Superior temporal gyrus (tissue), 1 donor: ENCODE measurements around the gene LRCH4.

Source experiments
- DNase-seq: peaks from one replicate; pipeline ENCODE4 v3.0.0-alpha.2; 2016; ENCODE audit errors: extremely low spot score

The LRCH4 gene

DNA sequence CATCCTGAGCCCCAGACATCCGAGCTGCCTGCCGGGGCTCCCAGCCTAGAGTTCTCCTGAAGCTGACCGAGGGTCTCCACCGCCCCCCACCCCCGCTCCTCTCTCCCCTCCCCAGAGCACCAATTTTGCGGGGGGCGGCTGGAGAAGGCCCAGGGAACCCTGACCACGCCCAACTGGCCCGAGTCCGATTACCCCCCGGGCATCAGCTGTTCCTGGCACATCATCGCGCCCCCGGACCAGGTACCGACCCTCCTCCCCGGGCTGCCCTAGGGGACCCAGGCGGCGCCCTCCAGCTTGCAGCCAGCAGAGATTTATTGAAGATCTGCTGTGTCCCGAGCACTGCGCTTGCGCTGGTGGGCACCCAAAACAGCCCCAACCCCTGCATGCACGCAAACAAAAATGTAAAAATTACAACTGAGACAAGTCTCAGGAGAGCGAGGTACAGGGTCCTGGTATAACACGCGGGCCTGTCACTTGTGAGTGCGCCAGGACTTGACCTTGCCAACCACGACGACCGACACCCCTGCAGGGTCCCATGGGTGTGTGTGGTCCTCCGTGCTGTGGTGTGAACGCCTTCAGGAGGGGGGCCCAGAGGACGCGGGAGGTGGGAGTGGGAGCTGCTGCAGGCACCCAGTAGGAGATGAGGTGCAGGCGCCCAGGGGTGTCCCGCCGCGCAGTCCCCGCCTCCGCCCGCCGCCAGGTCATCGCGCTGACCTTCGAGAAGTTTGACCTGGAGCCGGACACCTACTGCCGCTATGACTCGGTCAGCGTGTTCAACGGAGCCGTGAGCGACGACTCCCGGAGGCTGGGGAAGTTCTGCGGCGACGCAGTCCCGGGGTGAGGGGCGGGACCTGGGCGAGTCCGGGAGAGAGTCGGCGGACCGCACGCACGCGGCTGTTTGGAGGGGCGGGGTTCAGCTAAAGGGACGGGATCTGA is 19.3 kb upstream of the LRCH4 start:
- no peak for DNase-seq

DNA sequence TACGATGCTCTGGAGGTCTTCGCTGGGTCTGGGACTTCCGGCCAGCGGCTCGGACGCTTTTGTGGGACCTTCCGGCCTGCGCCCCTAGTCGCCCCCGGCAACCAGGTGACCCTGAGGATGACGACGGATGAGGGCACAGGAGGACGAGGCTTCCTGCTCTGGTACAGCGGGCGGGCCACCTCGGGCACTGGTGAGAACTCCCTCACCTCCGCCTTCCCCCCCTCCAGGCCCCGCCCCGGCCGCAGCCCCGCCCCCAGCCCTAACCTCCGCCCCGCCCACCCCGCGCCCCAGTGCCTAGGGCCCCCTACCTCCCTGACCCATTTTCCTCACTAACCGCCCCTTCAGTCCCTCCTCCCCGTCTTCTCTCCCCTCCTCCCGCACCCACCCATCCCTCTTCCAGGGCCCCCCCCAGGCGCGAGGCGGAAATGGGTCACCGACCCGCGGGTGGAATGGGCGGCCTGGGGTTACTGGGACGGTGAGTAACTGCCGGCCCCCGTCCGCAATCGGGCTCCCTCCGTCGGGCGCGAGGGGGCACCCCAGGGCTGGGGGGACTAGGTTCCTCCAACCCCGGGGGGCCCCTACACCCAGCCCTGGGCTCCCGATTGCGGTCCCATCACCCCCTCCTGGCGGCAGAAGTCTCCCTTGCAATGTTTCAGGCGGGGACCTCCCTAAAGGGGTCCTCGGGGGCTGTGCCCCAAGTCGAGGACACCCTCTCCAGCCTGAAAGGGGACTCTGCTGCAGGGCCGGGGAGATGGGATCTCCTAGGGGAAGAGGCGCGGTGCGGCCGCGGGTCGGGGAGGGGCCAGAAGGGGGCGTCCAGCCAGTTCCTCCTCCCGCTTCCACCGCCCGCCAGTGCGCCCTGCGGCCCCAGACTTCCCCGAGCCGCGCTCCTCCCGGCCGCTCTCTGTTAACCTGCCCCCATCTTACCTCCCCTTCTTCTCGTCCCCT is 18.4 kb upstream of the LRCH4 start:
- DNase-seq = peak; percentile 22

DNA sequence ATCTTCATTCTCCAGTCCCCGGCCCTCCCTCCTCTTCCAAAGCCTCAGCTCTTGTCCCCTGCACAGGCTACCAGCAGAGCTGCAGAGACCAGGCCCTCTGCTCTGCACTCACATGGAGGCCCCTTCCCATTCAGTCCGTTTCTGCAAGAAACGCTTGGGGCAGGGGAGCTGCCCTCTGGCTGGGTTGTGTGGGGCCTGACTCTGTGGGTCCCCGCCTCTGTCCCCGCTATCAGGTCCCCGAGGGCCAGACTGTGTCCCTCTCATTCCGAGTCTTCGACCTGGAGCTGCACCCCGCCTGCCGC is 17.7 kb upstream of the LRCH4 start:
- no peak for DNase-seq

DNA sequence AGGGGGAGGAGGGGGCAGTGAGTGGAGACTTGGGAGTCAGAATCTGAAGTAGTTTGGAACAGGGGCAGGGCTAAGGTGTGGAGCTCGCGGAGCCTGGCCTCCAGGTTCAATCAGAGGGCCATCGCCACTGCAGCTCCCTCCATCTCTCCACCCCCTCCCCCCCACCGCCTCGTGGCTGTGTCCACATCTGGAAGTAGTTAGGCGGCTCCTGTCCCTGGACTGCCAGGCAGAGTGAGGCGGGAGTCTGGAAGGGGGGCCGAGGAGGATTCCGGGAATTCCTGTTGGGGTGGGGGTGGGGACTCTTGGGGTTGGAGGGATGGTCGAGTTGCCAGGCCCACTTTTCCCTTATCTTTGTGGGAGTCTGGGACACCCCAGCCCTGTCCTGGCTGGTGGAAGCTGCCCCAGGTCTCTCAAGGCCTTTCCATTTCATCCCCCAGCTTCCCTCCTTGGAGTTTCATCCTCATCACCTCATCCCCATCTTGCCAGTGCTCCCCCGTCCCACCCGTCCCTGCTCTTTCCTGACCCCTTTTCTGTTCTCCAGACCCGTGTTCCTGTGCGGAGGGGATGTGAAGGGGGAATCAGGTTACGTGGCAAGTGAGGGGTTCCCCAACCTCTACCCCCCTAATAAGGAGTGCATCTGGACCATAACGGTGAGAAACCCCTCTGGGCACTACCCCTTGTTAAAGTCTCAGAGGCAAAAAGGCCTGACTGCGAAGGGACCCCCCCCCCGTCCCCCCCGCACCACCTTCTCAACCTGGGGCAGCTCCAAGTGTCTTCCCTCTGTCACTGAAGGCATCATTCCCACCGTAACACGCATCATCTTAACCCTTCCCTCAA is 17.2 kb upstream of the LRCH4 start:
- no peak for DNase-seq

DNA sequence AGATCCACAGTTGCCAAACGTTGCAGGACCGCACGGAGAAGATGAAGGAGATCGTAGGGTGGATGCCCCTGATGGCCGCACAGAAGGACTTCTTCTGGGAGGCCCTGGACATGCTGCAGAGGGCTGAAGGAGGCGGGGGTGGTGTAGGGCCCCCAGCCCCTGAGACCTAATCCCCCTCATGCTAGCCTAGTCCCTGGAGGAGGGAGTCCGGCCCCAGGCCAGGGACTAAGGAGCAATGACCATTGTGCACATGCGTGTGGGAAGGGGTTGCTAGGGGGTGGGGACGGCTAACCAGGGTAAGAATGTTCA is 14.8 kb upstream of the LRCH4 start:
- DNase-seq = no peak

DNA sequence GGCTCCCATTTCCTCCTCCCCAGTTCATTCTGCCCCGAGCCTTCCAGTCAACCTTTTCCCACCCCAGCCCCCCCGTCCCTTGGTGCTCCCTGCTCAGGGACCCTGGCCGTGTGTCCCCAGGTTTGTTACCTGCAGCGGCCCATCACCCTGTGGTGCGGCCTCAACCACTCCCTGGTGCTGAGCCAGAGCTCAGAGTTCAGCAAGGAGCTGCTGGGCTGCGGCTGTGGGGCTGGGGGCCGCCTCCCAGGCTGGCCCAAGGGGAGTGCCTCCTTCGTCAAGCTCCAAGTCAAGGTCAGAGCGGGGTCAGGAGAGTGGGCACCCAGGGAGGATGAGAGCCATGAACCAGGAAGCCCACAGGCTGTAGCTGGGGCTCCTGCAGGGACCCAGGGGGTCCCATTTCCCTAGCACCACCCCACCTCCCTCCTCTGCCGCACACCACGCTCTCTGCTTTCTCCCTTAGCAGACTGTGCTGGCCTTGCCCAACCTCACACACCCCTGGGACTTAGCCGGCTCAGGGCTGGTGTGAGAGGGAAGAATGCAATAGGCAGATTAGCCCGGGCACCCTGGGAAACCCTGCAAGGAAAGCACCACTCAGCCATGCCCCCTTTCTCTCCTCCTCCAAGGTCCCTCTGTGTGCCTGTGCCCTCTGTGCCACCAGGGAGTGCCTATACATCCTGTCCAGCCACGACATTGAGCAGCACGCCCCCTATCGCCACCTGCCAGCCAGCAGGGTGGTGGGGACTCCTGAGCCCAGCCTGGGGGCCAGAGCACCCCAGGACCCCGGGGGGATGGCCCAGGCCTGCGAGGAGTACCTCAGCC is 14.2 kb upstream of the LRCH4 start:
- DNase-seq = no peak

DNA sequence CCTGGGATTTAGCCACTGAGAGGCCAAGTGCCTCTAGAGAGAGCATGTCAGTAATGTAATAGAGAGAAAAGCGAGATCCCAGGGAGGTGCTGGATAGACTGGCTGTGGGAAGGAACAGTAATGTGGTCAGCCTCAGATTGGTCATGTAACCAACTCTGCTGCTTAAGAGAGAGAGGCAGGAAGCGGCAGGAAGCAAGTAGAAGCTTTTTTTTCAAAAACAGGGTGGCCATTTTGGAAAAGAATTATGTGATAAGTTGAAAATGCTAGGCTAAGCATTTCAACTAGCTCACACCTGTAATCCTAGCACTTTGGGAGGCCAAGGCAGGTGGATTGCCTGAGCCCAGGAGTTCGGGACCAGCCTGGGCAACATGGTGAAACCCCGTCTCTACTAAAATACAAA is 12.5 kb upstream of the LRCH4 start:
- no peak for DNase-seq

DNA sequence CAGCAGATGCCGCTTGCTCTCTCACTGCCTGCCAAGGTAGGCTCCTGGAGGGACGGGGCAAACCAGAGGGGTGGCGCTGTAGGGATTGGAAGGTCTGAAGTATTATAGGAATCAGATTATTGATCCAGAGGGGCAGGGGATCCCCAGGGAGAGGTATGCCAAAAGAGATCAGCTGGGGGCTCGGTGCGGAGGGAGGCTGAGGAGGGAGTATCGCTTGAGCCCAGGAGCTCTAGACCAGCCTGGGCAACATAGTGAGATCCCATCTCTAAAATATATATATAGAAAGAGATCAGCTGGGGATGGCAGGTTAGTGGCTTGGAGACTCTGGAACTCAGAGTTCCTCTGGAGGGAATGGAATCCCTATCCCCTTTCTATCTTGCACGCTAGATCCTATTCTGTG is 9.3 kb upstream of the LRCH4 start:
- no peak for DNase-seq

DNA sequence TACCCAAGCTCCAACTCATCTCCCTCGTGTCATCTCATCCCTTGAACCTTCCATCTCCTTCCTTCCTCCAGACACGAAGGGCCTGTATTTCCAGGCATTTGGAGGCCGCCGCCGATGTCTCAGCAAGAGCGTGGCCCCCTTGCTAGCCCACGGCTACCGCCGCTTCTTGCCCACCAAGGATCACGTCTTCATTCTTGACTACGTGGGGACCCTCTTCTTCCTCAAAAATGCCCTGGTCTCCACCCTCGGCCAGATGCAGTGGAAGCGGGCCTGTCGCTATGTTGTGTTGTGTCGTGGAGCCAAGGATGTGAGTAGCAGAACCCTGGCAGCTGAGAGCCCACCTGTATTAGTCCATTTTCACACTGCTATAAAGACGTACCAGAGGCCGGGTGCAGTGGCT is 5.7 kb upstream of the LRCH4 start:
- DNase-seq = no peak

DNA sequence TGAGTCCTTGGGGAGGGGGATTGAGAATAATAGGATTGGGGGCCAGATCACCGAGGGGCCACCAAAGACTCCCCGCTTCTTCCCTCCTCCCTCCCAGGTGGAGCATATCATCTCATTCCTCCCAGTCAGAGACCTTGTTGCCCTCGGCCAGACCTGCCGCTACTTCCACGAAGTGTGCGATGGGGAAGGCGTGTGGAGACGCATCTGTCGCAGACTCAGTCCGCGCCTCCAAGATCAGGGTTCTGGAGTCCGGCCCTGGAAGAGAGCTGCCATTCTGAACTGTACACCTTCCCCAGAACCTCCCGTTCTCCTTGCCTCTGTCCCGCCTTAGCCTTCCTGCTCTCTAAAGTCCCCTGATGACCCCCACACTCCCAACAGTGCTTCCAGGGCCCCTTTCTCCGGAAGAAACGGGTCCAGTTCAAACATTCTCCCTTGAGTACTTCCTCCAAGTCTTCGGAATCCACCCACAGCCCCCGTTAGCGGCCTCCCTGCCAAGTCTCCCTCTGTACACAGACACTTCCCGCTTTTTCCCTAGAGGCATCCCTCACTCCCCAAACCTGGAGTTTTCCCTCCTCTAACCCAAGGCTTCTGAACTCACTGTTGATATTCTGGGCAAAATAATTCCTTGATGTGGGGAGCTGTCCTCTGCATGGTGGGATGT is 4.3 kb upstream of the LRCH4 start:
- DNase-seq = no peak

DNA sequence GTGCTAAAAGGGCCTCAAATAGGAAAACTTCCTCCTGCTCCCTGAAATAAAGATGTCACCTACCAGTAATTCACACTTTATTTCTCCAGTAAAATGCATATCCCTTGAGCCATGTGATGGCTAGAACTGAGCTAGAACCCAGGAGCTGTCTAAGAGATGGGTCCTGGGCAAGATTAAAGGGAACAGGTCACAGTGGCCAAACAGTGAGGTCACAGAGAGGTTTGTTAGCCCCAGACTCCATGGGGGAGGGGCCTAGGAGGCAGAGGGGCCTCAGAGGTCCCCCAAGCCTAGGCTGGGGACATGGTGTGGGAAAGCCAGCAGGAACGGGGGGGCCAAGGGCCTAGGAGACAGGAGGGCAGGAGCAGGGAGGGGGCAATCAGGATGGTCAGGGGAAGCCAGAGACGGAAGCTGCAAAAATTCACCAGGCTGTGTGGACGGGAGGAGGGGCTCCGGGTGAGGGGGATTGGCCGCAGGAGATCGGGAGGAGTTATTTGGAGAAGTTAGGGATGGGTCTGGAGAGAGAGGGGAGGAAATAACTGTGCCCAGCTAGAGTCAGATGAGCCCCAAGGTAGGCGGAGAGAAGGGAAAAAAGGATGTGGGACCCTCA is 3.5 kb upstream of the LRCH4 start:
- no peak for DNase-seq

DNA sequence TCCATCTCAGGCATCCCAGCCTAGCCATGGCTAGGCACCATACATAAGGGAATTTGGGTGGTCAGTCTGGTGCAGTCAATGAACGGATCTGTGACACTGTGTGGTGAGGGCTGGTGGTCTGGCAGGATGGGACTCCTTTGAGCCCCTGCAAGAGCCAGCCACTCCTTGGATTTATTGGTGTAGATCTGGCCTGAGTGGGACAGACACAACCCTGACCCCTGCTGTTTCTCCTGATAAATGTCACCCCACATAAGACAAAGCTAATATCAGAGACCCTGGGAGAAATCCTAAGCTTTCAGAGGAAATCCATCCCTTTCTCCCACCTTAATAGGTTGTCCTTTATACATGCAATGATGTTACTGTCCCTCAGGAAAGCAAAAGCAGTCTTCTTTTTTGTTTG is 2.5 kb upstream of the LRCH4 start:
- DNase-seq = no peak

DNA sequence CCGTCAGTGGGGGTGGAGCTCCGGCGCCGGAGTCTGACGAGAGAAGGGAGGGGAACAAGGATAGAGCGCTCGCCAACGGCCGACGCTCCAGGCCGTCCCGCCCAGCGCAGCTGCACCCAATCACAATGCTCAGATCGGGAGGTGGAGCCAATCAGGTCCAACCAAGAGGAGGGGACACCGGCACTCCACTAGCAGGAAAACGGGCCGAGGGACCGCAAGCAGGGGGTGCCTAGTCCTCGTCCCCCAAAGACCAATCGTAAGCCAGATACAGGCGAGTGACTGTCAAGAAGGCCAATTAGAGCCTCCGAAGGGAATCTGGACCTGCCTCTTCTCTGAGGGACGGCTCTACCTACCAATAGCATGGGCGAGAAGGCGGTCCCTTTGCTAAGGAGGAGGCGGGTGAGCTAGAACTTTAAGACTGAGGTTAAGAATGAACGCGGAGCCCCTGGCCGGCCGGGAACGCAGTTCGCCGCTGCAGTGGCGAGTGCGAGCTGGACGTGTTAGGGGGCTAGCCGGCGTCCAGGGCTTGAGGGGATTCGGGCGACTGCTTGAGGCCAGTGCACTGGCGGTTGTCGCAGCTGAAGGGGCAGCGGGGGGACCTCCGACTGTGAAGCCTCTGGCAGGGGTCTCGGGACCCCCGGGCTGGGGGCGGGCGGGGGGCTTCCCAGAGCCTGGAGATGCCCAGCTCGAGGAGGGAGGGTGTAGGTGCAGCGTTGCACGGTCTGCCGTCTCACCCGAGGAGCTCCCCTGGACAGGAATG is 517 bp upstream of the LRCH4 start, which contains the start of gene FBXO24:
Gene FBXO24, plus strand, starts transcription at position 63 of the 760 bp plus-strand sequence. Its CDS starts 298 bp downstream, at position 361.
- peak; percentile 100 for DNase-seq

DNA sequence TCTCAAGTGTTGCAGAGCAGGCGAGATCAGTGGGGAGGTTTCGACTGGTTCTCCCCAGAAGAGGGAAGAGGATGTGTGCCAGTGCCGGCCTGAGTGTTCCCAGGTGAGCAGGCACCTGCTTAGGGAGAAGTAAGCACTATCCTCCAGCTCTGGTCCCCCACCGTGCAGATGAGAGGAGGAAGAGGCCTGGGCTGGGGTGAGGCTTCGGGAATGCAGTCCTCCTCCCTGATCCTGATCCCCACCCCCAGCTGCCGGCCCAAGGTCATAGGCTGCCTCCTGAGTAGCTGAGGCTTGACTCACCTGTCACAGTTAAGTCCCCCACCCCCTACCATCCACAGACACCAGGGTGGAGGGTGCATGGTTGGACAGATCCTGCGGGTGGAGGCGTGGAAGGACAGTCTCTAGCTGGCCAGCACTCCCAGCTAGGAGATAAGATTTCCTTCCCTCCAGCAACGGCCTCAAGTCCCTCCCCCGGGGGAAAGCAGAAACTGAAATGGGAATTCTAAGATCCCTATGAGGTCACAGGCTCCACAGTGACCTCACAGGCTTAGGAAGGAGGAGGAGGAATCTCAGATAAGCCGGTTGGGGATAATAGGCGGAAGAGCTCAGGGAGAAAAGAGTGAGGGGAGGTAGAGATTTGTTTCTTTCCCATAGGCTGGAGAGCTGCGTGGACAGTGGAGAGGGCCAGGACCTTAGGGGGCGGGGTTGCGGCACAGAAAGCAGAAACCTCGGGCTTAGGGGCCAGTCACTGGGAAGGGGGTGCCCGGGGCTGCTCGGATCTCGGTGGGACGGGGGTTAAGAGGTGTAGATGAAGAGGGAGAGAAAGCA is 1.0 kb downstream of the LRCH4 start:
- DNase-seq = no peak

DNA sequence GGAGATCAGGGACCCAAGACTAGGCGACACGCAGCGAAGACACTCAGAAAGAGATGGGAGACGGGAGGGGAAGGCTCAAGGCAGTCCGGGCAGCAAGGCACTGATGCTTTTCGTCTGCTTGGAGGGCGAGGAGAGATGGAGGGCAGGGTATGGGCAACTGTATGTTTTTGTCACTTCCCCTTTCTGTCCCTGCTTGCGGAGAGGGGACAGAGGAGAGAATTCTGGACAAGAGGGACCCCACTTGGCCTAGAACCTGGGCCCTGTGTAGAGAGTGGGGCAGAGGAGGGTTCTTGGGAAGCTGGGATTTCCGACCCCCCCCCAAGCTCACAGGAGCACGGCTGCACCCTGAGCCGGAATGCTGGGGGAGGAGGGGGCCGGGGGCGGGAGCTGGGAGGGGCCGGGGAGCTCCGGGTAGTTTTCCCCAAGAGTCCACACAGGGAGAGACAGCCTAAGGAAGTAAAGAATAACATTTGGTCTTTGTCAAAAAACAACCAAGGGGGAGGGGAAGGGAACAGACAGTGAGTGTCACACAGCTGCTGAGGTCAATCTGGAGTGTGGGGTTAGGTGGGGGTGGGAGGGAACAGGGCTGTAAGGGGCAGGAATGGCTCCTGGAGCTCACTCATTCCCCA is 1.8 kb downstream of the LRCH4 start:
- DNase-seq = no peak

DNA sequence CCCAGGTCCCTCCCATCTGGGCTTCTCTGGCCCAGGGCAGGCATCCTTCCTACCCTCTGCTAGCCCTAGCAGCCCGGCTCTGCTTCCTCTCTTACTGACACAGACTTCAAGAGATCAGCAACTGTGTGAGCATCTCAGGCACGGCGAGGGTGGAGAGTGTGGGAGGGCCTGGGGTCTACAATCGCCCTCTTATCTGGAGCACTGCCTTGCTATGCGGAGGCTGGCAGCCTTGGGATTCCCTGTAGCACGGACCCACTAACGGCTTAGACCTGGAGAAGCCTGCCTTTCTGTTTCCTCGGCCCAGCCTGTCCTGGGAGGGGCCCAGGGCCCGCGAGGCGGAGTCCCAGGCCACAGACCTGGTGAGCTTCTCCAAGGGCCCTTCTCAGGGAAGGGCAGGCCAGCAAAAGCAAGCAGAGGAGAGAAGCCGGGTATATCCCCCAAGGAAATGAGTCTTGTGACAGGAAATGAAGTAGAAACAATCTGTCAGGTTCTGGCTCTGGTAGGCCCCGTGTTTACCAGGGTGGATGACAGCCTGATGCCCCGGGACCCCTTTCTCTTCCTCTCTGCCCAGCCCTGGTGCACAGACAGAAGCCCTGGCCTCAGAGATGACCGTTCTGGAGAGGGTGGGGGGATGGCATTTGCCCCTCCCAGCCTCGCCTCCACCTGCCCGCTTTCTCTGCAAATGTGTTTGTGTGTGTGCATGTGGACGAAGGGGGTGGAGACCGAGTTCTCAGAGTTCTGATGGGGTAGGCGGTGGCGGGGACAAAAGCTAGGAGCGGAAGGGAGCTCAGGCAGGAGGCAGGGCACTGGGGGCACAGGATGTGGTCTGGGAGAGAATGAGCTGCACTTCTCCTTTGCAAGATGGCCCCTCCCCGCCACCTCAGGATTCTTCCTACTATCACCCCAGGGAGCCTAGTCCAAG is 2.5 kb downstream of the LRCH4 start:
- DNase-seq = no peak

DNA sequence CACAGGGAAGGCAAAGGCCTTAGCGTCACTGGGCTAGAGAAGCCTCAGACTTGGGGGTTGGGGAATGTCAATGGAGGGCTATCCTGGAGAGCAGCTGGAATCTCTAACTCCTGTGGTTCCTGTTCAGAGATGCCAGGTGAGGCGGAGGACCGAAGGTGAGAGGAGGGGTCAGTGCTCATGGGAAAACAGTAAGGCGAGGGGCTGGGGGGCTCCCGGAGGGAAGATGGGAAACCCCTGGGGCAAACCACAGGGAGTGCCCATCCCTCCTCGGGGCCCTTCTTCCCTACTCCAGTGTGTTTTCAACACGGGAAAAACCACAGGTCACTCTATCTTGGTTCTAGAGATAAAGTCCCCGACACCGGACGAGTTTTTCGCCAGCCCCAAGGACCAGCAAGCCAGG is 3.3 kb downstream of the LRCH4 start:
- DNase-seq = no peak
